ENCODE results near the gene RIPPLY3.

The RIPPLY3 gene

GRCh38 chr21:36980280-36981048 lies 26.0 kb upstream of the RIPPLY3 start:
- no peaks in the 10 kb centered on the region for H3K36me3 ChIP-seq (ENCODE audit: insufficient read depth, low read length)
- H2AFZ ChIP-seq (ENCODE audit: low read depth, low read length) = no peak overlapping the region
- H3K27ac ChIP-seq (ENCODE audit: low read length) = no peak overlapping the region
- no peaks in the 10 kb centered on the region for H3K4me1 ChIP-seq (ENCODE audit: insufficient read depth, low read length)
- H4K20me1 ChIP-seq (ENCODE audit: insufficient read depth, low read length) = no peaks in the 10 kb centered on the region
- no peaks in the 10 kb centered on the region for H3K27me3 ChIP-seq (ENCODE audit: insufficient read depth, low read length, poor library complexity)
- H3K9me3 ChIP-seq (ENCODE audit: insufficient read depth, low read length, severe bottlenecking) = no peaks in the 10 kb centered on the region
- H3K4me2 ChIP-seq (ENCODE audit: insufficient read depth, low read length) = no peak overlapping the region
- H3K9ac ChIP-seq (ENCODE audit: low read depth, low read length) = no peak overlapping the region
- ATAC-seq (ENCODE audit: insufficient read depth, low read depth) (no peak), DNase-seq (no peak)
- H3K4me3 ChIP-seq (ENCODE audit: low read depth in 1 of 2, low read length in 2 of 2) = no peak overlapping the region
- TF ChIP-seq EZH2 (IDR thresholded peaks at IDR 0.05; ENCODE audit: borderline replicate concordance, low read depth, low read length, severe bottlenecking) (no peak), CTCF (IDR thresholded peaks at IDR 0.05; ENCODE audit: borderline replicate concordance, extremely low read depth, low read length, poor library complexity, severe bottlenecking) (no peak)
- H3K79me2 ChIP-seq (ENCODE audit: insufficient read depth, low read length) = no peaks in the 10 kb centered on the region

- Histone ChIP-seq H4K20me1 (ENCODE audit: insufficient read depth, low read length) (no peaks in the 10 kb centered on the region), H3K4me1 (ENCODE audit: insufficient read depth, low read length) (no peaks in the 10 kb centered on the region), H3K9me3 (ENCODE audit: insufficient read depth, low read length, severe bottlenecking) (no peaks in the 10 kb centered on the region), H2AFZ (ENCODE audit: low read depth, low read length) (no peak overlapping the region), H3K4me3 (ENCODE audit: low read depth in 1 of 2, low read length in 2 of 2) (no peak overlapping the region), H3K36me3 (ENCODE audit: insufficient read depth, low read length) (no peaks in the 10 kb centered on the region), H3K4me2 (ENCODE audit: insufficient read depth, low read length) (no peak overlapping the region), H3K27ac (ENCODE audit: low read length) (no peak overlapping the region), H3K27me3 (ENCODE audit: insufficient read depth, low read length, poor library complexity) (no peaks in the 10 kb centered on the region), H3K79me2 (ENCODE audit: insufficient read depth, low read length) (no peaks in the 10 kb centered on the region), H3K9ac (ENCODE audit: low read depth, low read length) (no peak overlapping the region)
- ATAC-seq (ENCODE audit: insufficient read depth, low read depth) = no peak
- TF ChIP-seq EZH2 (IDR thresholded peaks at IDR 0.05; ENCODE audit: borderline replicate concordance, low read depth, low read length, severe bottlenecking) (no peak), CTCF (IDR thresholded peaks at IDR 0.05; ENCODE audit: borderline replicate concordance, extremely low read depth, low read length, poor library complexity, severe bottlenecking) (no peak)
- DNase-seq = no peak
Observed at GRCh38 chr21:36981049-36981391, 25.5 kb upstream of the RIPPLY3 start.

DNA sequence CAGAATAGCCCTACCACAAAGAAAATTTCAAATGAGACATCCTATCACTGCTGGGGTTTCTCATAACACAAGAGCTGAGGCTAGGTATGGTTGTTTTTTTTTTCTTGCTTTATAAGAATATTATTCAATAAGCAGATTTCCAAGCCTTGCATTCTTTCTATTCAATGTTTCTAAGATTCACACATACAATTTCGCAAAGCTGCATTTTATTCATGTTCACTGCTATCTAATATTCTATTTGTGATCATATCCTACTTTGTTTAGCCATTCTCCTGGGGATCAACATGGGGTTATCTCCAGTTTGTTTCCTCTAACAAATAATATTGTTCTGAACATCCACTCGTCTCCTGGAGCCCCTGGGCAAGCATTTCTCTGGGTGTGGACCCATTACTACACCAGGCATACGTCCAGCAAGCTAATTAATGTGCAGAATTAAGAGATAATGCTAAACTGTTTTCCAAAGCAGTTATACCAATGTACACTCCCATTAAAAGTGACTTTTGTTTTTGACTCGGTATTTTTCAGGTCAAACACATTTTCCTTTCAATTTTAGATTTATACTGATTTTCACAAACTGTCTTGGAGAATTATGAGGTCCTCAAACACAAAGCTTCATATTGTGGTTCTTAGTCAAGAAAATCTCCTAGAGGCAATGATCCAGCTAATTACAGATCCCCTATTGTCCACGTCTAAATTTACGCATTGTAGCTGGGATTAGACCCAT lies 24.4 kb upstream of the RIPPLY3 start:
- Histone ChIP-seq H3K27me3 (ENCODE audit: insufficient read depth, low read length, poor library complexity) (no peaks in the 10 kb centered on the region), H3K4me1 (ENCODE audit: insufficient read depth, low read length) (no peaks in the 10 kb centered on the region), H2AFZ (ENCODE audit: low read depth, low read length) (no peak overlapping the region), H4K20me1 (ENCODE audit: insufficient read depth, low read length) (no peaks in the 10 kb centered on the region), H3K4me3 (ENCODE audit: low read depth in 1 of 2, low read length in 2 of 2) (no peak overlapping the region), H3K27ac (ENCODE audit: low read length) (no peak overlapping the region), H3K4me2 (ENCODE audit: insufficient read depth, low read length) (no peak overlapping the region), H3K79me2 (ENCODE audit: insufficient read depth, low read length) (no peaks in the 10 kb centered on the region), H3K9me3 (ENCODE audit: insufficient read depth, low read length, severe bottlenecking) (no peaks in the 10 kb centered on the region), H3K9ac (ENCODE audit: low read depth, low read length) (no peak overlapping the region), H3K36me3 (ENCODE audit: insufficient read depth, low read length) (no peaks in the 10 kb centered on the region)
- no peak for TF ChIP-seq EZH2 (IDR thresholded peaks at IDR 0.05; ENCODE audit: borderline replicate concordance, low read depth, low read length, severe bottlenecking)
- no peak for TF ChIP-seq CTCF (IDR thresholded peaks at IDR 0.05; ENCODE audit: borderline replicate concordance, extremely low read depth, low read length, poor library complexity, severe bottlenecking)
- DNase-seq (no peak), ATAC-seq (ENCODE audit: insufficient read depth, low read depth) (no peak)

Measured in DND-41 (cell line).